Measurements from ENCODE around the gene FHL3.
"Not testable (repeated sequence)": the region's sequence is repeated elsewhere in the genome, so short reads cannot be mapped to it uniquely, and the experiment has no call there.

The FHL3 gene

GRCh38 chr1:38044221-38045215 lies 39.2 kb upstream of the FHL3 start:
- no peaks in the 10 kb centered on the region for H3K36me3 ChIP-seq (ENCODE audit: insufficient read depth, low read length)
- H3K27ac ChIP-seq (ENCODE audit: low read depth, low read length) = no peak overlapping the region
- peak overlapping the region in 1 of 2 donors; percentile 18 for H3K4me3 ChIP-seq (ENCODE audit: low read depth in 1 of 2, low read length in 2 of 2)
- peaks cover 6% of the 10 kb centered on the region for H3K9me3 ChIP-seq (ENCODE audit: low read length)
- H3K9ac ChIP-seq (ENCODE audit: low read length) = no peak overlapping the region
- H3K4me1 ChIP-seq (ENCODE audit: insufficient read depth, low read length) = peaks cover 17% of the 10 kb centered on the region
- peaks cover 51 to 61% of the 10 kb centered on the region in 2 donors for H3K27me3 ChIP-seq (ENCODE audit: control insufficient read depth in 1 of 2, insufficient read depth in 2 of 2, low read length in 2 of 2)

DNA sequence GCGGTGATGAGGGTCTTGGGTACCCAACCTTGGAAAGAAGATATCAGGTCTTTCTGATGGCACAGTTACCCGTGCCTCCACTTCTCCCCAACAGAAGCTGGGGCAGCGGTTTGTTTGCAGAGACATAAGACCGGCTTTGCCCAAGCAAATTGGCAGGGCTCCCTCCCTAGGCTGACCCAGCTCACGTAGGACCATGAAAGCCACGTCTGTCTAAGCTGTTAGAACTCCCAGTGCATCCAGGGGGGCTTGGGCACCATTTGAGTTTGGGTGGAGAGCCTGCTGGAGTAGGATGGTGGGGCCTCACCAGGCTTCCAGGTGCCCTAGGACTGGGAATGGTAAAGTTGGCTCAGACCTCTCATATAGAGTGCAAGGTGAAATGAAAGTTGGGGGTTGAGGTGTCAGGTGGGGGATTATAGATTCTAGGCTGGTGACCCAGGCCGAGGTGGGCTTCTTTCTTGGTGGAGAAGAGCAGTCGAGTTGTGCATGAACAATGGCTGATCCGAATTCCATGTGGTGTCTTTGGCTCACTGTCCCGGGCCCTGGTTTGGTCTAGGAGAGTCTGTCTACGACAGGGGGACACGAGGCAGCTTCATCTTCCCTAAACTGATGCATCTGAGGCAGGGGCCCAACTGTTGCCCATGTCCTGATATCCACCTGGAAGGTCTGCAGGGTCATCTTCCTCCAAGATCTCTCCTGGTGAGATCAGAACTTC lies 37.9 kb upstream of the FHL3 start:
- Histone ChIP-seq H3K4me1 (ENCODE audit: insufficient read depth, low read length) (peaks cover 17% of the 10 kb centered on the region), H3K27ac (ENCODE audit: low read depth, low read length) (no peak overlapping the region), H3K9ac (ENCODE audit: low read length) (no peak overlapping the region), H3K27me3 (ENCODE audit: control insufficient read depth in 1 of 2, insufficient read depth in 2 of 2, low read length in 2 of 2) (peaks cover 46 to 60% of the 10 kb centered on the region in 2 donors), H3K36me3 (ENCODE audit: insufficient read depth, low read length) (no peaks in the 10 kb centered on the region), H3K4me3 (ENCODE audit: low read depth in 1 of 2, low read length in 2 of 2) (no peak overlapping the region), H3K9me3 (ENCODE audit: low read length) (peaks cover 6% of the 10 kb centered on the region)

GRCh38 chr1:38041936-38042834 lies 36.9 kb upstream of the FHL3 start:
- peaks cover 10% of the 10 kb centered on the region for H3K4me1 ChIP-seq (ENCODE audit: insufficient read depth, low read length)
- H3K27ac ChIP-seq (ENCODE audit: low read depth, low read length) = no peak overlapping the region
- H3K4me3 ChIP-seq (ENCODE audit: low read depth in 1 of 2, low read length in 2 of 2) = no peak overlapping the region
- no peaks in the 10 kb centered on the region for H3K36me3 ChIP-seq (ENCODE audit: insufficient read depth, low read length)
- peaks cover 44 to 60% of the 10 kb centered on the region in 2 donors for H3K27me3 ChIP-seq (ENCODE audit: control insufficient read depth in 1 of 2, insufficient read depth in 2 of 2, low read length in 2 of 2)
- peaks cover 6% of the 10 kb centered on the region for H3K9me3 ChIP-seq (ENCODE audit: low read length)
- no peak overlapping the region for H3K9ac ChIP-seq (ENCODE audit: low read length)

DNA sequence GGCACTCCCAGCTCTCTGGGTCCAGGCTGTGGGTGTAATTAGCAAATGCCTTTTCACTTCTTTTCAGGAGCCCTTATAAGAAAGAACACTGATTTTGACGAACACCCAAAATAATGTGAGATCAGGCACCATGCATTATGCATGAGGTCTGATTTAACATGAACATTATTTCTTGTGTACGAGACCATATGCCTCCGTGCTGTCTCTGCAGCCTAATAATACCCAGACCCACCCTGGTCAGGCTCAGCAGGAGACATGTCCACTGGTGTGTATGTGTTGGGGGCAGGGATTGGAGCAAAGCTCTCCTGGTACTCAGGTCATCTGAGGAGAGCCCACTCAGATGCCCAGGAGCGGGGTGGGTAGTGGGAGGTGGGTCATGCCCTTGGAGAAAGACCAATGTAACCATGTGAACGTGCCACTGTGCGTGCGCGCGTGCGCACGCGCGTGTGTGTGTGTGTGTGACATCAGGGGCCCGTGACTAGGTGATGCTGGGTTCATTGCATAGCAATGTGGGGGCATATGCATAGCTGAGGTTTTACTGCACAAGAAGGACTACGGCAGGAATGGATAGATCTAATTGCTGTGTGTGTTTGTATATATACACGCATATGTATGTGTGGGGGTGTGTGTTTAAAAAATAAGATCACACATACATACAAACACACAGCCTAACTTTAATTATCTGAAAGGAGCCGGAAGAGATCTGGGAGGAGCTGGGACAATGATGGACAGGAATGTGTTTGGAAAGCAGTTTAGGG lies 34.2 kb upstream of the FHL3 start:
- no peak overlapping the region for H3K4me3 ChIP-seq (ENCODE audit: low read depth in 1 of 2, low read length in 2 of 2)
- no peaks in the 10 kb centered on the region for H3K36me3 ChIP-seq (ENCODE audit: insufficient read depth, low read length)
- no peak overlapping the region for H3K27ac ChIP-seq (ENCODE audit: low read depth, low read length)
- peaks cover 6% of the 10 kb centered on the region for H3K9me3 ChIP-seq (ENCODE audit: low read length)
- H3K9ac ChIP-seq (ENCODE audit: low read length) = no peak overlapping the region
- H3K27me3 ChIP-seq (ENCODE audit: control insufficient read depth in 1 of 2, insufficient read depth in 2 of 2, low read length in 2 of 2) = peaks cover 41 to 47% of the 10 kb centered on the region in 2 donors
- H3K4me1 ChIP-seq (ENCODE audit: insufficient read depth, low read length) = peaks cover 6% of the 10 kb centered on the region

- H3K9me3 ChIP-seq (ENCODE audit: low read length) = peaks cover 6% of the 10 kb centered on the region
- H3K27me3 ChIP-seq (ENCODE audit: control insufficient read depth in 1 of 2, insufficient read depth in 2 of 2, low read length in 2 of 2) = peaks cover 35 to 41% of the 10 kb centered on the region in 2 donors
- H3K4me3 ChIP-seq (ENCODE audit: low read depth in 1 of 2, low read length in 2 of 2) = no peak overlapping the region
- H3K36me3 ChIP-seq (ENCODE audit: insufficient read depth, low read length) = no peaks in the 10 kb centered on the region
- no peak overlapping the region for H3K9ac ChIP-seq (ENCODE audit: low read length)
- H3K4me1 ChIP-seq (ENCODE audit: insufficient read depth, low read length) = no peaks in the 10 kb centered on the region
- H3K27ac ChIP-seq (ENCODE audit: low read depth, low read length) = no peak overlapping the region
Observed at GRCh38 chr1:38038861-38039260, 33.5 kb upstream of the FHL3 start.

- Histone ChIP-seq H3K27me3 (ENCODE audit: control insufficient read depth in 1 of 2, insufficient read depth in 2 of 2, low read length in 2 of 2) (peaks cover 21 to 26% of the 10 kb centered on the region in 2 donors), H3K27ac (ENCODE audit: low read depth, low read length) (no peak overlapping the region), H3K4me3 (ENCODE audit: low read depth in 1 of 2, low read length in 2 of 2) (no peak overlapping the region), H3K4me1 (ENCODE audit: insufficient read depth, low read length) (no peaks in the 10 kb centered on the region), H3K9ac (ENCODE audit: low read length) (no peak overlapping the region), H3K36me3 (ENCODE audit: insufficient read depth, low read length) (no peaks in the 10 kb centered on the region), H3K9me3 (ENCODE audit: low read length) (no peaks in the 10 kb centered on the region)
Observed at GRCh38 chr1:38037221-38037939, 32.1 kb upstream of the FHL3 start.

DNA sequence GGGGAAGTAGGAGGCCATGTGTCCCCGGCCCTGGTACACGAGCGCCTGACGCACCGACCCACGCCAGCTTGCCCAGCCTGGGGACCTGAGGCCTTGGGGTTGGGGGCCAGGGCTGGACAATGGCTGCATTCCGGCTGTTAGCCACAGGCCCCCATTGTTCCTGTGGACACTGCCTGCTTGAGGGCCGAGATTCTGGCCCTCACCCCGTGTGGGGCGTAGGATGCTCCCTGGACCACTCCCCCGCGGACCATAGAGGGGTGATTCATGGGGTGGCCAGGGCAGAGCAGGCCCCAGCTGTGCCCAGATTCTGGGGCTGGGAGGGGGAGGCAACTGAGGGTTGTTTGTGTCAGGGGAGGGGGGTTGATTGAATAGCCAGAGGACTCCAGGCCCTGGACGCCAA lies 29.6 kb upstream of the FHL3 start:
- Histone ChIP-seq H3K27me3 (ENCODE audit: control insufficient read depth in 1 of 2, insufficient read depth in 2 of 2, low read length in 2 of 2) (peaks cover 0 to 5% of the 10 kb centered on the region in 2 donors), H3K4me3 (ENCODE audit: low read depth in 1 of 2, low read length in 2 of 2) (no peak overlapping the region), H3K36me3 (ENCODE audit: insufficient read depth, low read length) (no peaks in the 10 kb centered on the region), H3K9ac (ENCODE audit: low read length) (no peak overlapping the region), H3K4me1 (ENCODE audit: insufficient read depth, low read length) (peaks cover 11% of the 10 kb centered on the region), H3K27ac (ENCODE audit: low read depth, low read length) (no peak overlapping the region), H3K9me3 (ENCODE audit: low read length) (no peaks in the 10 kb centered on the region)

GRCh38 chr1:38032992-38033391 lies 27.7 kb upstream of the FHL3 start:
- H3K4me3 ChIP-seq (ENCODE audit: low read depth in 1 of 2, low read length in 2 of 2); H3K27ac ChIP-seq (ENCODE audit: low read depth, low read length); H3K9me3 ChIP-seq (ENCODE audit: low read length); H3K9ac ChIP-seq (ENCODE audit: low read length); H3K36me3 ChIP-seq (ENCODE audit: insufficient read depth, low read length); H3K27me3 ChIP-seq (ENCODE audit: control insufficient read depth in 1 of 2, insufficient read depth in 2 of 2, low read length in 2 of 2): not testable (repeated sequence)
- peaks cover 25% of the 10 kb centered on the region for H3K4me1 ChIP-seq (ENCODE audit: insufficient read depth, low read length)

- Histone ChIP-seq H3K4me1 (ENCODE audit: insufficient read depth, low read length) (peaks cover 25% of the 10 kb centered on the region), H3K4me3 (ENCODE audit: low read depth in 1 of 2, low read length in 2 of 2) (no peak overlapping the region), H3K27ac (ENCODE audit: low read depth, low read length) (no peak overlapping the region), H3K9me3 (ENCODE audit: low read length) (no peaks in the 10 kb centered on the region), H3K9ac (ENCODE audit: low read length) (no peak overlapping the region), H3K36me3 (ENCODE audit: insufficient read depth, low read length) (no peaks in the 10 kb centered on the region), H3K27me3 (ENCODE audit: control insufficient read depth in 1 of 2, insufficient read depth in 2 of 2, low read length in 2 of 2) (no peaks in the 10 kb centered on the region)
Observed at GRCh38 chr1:38031513-38031866, 26.2 kb upstream of the FHL3 start.

Measured in muscle layer of colon (tissue), 2 donors.